GM12892 (cell line): ENCODE data around the gene GGT1.
A peak's percentile ranks its signal among the peaks of the same experiment; 100 is the strongest.

ENCODE experiments used
- POLR2A ChIP-seq: IDR thresholded peaks from 2 replicates; pipeline ENCODE4 v1.6.1; 2011; ENCODE audit warnings: low read depth, low read length, control low read depth
- POLR2AphosphoS5 ChIP-seq: IDR thresholded peaks from 2 replicates; pipeline ENCODE4 v1.6.1; 2011; ENCODE audit warnings: low read depth, low read length, control low read depth

GRCh38 chr22:24607429-24607983, 4.5 kb downstream of the GGT1 start:
- peak; percentile 64; the same call in 1 of the 2 replicates for TF ChIP-seq POLR2A
- peak; percentile 54; the same call in 1 of the 2 replicates for TF ChIP-seq POLR2AphosphoS5
